GM08714 (cell line): ENCODE data around the gene GZMM.
A peak's percentile ranks its signal among the peaks of the same experiment; 100 is the strongest.

Experiments used
- H3K4me3 ChIP-seq: fragments of 200-500 bp; sonication (Bioruptor generic); 2 replicates; pipeline ENCODE4 v1.5.1; 2014; ENCODE audit warnings: mild to moderate bottlenecking, low read length, inconsistent platforms
- ZNF274 ChIP-seq: IDR thresholded peaks from 2 replicates; pipeline ENCODE4 v1.6.1; 2012; ENCODE audit warnings: mild to moderate bottlenecking, low read depth, low read length

GZMM gene

GRCh38 chr19:572743-573518, 29.1 kb downstream of the GZMM start:
- H3K4me3 ChIP-seq, result peak overlapping the region; percentile 85
- no peak for TF ChIP-seq ZNF274

GRCh38 chr19:573519-573825, 29.6 kb downstream of the GZMM start:
- peak overlapping the region; percentile 85 for H3K4me3 ChIP-seq
- no peak for TF ChIP-seq ZNF274

GRCh38 chr19:574658-575526, 31.0 kb downstream of the GZMM start:
- H3K4me3 ChIP-seq, result no peak overlapping the region
- no peak for TF ChIP-seq ZNF274

DNA sequence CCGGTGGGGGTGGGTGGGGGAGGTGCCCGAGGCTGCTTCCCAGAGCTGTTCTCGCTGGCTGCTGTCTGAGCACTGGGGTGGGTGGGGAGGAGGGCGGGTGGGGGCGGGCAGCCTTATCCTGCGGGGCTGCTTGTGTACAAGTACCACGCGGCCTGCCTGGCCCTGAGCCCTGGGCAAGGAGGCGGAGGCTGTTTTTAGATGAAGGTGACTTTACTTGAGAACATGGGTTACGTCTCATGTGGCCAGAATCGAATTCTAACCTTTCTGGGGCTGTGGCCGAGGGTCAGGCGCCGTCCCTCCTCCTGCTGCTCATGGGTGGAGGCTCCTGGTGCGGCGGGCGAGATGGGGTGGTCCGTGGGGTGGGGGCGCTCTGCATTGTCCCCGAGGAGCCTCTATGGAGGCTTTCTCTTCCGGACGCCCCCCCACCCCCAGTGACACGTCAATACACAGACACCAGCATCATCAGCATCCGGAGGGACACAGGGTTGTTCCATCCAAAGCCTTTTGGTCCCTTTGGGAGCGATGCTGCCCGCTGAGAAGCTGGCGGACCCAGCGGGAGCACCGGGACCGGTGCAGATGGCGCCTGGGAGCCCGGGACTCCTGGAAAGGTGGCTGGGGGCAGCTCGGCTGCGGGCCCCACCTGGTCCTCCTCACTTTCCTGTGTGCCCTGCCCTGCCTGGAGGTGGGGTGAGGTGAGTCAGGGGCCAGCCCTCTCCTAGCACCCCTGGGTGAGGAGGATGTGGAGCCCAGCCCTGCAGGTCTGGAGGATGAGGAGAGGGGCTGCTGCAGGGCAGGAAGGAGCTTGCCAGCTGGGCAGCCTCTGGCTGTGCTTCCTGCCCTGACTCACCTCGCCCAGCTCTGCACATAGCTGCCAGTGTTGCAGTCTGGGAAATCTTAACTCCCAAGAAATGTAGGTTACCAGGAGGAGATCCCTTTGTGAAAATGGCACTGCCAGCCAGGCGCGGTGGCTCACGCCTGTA, 32.0 kb downstream of the GZMM start:
- no peak for TF ChIP-seq ZNF274
- H3K4me3 ChIP-seq, result no peak overlapping the region

DNA sequence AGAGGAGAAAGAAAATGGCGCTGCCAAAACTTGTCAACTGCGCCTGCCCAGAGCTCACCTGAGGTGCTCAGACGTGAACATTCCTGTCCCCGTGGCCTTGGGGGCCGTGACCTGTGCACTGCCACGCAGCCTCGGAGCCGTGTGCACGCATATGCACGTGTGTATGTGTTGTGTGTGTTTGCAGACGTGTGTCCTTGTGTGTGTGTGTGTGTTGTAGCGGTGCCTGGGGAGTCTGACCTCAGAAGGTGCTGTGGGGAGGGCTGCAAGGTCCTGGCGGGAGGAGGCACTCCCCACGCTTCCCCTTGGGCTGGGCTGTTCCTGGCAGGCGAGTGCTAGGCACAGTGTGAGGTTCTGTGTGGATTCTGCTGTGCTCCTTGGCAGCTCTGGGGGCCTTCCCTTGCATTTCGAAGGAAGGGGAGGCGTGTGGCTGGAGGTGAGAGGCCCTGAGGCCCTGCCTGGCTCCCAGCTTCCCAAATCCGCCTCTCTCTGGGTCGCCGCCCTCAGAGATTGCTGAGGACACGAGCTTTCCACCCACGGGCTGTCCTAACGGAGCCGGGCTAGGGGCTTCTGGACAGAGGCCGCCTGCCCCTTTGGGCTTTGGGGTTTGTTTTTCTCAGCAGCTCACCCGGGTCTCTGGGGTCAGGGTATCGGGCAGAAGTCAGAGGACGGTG, 33.0 kb downstream of the GZMM start:
- TF ChIP-seq ZNF274, result no peak
- no peak overlapping the region for H3K4me3 ChIP-seq

DNA sequence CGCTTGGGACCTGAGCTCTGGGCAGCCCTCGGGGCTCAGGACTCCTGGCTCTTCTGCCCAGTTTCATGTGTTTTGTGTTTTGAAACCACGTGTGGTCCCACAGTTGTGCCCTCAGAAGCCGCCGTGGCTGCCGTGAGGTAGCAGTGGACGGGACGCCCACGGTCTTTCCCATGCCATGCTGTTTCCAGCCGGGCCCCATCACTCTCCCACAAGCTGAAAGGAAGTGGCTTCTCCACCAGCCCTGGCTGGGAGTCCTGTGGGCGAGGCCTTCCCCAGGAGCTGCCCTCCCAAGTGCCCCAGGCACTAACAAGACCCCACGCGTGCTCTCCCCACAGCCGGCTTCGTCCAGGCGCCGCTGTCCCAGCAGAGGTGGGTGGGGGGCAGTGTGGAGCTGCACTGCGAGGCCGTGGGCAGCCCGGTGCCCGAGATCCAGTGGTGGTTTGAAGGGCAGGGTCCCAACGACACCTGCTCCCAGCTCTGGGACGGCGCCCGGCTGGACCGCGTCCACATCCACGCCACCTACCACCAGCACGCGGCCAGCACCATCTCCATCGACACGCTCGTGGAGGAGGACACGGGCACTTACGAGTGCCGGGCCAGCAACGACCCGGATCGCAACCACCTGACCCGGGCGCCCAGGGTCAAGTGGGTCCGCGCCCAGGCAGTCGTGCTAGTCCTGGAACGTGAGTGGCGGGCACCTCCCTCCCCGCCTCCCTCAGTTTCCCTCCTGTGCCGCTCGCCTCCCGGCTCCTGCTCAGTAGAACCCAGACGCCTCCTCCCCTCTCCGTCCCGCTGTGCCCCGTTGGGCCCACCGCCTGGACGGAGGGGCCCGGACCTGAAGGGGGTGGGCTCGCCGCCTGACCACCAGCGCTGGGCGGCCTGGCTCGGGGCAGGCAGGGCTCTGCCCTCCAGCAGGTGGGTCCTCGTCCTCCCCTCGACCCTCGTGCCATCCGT, 33.9 kb downstream of the GZMM start:
- H3K4me3 ChIP-seq, result no peak overlapping the region
- no peak for TF ChIP-seq ZNF274

DNA sequence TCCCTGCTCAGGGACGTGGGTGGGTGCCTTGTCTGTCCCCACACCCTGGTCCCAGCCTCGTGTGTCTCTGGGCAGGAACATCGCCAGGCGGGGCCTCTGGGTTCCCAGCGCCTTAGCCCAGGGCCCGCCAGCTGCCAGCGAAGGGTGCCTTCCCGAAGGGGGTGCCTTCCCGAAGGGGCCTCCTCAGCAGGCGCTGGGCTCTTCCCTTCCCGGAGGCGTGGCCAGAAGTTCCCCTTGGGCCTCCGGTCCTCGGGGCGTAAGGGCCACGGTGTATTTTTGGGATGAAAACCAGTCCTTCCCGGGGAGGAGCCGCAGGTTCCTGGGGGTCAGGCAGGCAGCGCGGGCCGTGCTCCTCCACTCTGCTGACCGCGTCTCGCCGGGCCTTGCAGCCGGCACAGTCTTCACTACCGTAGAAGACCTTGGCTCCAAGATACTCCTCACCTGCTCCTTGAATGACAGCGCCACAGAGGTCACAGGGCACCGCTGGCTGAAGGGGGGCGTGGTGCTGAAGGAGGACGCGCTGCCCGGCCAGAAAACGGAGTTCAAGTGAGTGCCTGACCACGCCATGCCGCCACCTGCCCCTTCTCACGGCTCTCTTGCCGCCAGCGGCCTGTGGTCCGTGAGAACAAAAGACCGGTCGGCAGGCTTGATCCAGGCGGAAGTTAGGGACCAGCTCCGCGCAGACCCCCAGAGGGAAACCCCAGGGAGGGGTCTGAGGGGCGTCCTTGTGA, 35.4 kb downstream of the GZMM start:
- H3K4me3 ChIP-seq, result no peak overlapping the region
- no peak for TF ChIP-seq ZNF274

GRCh38 chr19:579842-580155, 35.9 kb downstream of the GZMM start:
- no peak overlapping the region for H3K4me3 ChIP-seq
- no peak for TF ChIP-seq ZNF274

GRCh38 chr19:580274-580835, 36.5 kb downstream of the GZMM start:
- no peak overlapping the region for H3K4me3 ChIP-seq
- TF ChIP-seq ZNF274, result no peak

DNA sequence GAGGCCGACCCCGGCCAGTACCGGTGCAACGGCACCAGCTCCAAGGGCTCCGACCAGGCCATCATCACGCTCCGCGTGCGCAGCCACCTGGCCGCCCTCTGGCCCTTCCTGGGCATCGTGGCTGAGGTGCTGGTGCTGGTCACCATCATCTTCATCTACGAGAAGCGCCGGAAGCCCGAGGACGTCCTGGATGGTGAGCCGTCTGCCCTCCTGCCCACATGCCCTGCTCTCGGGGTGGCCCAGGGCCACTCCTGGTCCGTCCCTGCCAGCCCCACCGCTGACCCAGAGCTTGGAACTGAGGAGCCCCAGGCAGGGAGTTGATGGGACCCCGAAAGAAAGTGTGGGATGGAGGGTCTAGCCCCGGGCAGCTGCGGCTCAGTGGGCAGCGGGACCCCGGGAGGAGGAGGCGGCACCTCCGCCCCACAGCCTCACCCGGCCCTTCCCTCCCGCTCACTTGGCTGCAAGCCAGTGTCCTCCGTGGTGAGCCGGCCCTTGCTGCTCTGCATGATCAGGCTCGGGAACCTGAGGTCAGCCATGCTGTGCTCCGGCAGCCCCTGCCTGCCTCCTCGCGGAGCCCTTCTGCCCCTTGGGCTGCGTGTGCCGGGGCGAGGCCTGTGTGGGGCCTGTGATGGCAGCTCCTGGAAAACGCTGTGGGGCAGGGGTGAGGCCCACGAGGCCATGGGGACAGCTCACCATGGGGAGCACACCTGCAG, 37.7 kb downstream of the GZMM start:
- TF ChIP-seq ZNF274, result no peak
- no peak overlapping the region for H3K4me3 ChIP-seq

DNA sequence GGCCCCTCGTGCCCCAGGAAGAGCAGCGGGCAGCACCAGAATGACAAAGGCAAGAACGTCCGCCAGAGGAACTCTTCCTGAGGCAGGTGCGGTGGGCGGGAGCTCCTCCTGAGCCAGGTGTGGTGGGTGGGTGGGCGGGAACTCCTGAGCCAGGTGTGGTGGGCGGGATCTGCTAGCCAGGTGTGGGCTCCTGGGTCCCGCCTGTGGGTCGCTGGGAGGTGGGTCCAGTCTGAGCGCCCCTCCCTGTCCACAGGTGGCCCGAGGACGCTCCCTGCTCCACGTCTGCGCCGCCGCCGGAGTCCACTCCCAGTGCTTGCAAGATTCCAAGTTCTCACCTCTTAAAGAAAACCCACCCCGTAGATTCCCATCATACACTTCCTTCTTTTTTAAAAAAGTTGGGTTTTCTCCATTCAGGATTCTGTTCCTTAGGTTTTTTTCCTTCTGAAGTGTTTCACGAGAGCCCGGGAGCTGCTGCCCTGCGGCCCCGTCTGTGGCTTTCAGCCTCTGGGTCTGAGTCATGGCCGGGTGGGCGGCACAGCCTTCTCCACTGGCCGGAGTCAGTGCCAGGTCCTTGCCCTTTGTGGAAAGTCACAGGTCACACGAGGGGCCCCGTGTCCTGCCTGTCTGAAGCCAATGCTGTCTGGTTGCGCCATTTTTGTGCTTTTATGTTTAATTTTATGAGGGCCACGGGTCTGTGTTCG, 38.8 kb downstream of the GZMM start:
- no peak overlapping the region for H3K4me3 ChIP-seq
- TF ChIP-seq ZNF274, result no peak
